Transverse colon (tissue), 4 donors: ENCODE results near the gene LNX2. TPM values are rescaled to one million over a fixed set of nuclear protein-coding genes. Genes with fewer than 3 reads are reported as not detected.
"Not testable (repeated sequence)": the region's sequence is repeated elsewhere in the genome, so short reads cannot be mapped to it uniquely, and the experiment has no call there.

Experiments used
- DNase-seq: peaks from one replicate; pipeline ENCODE4 v3.0.0-alpha.2; 2019
- H3K27ac ChIP-seq, 4 donors: fragments of 200-600 bp; sonication (generic); 2 replicates each; pipeline ENCODE4 v1.5.1; 2016 to 2018; ENCODE audit warnings: inconsistent platforms in 4 of 4
- H3K27me3 ChIP-seq: fragments of 200-600 bp; sonication (generic); 2 replicates; pipeline ENCODE4 v1.5.1; 2017; ENCODE audit warnings: inconsistent platforms
- H3K36me3 ChIP-seq, 4 donors: fragments of 200-600 bp; sonication (generic); 2 replicates each; pipeline ENCODE4 v1.5.1; 2017 to 2019; ENCODE audit warnings: inconsistent platforms in 4 of 4
- H3K4me1 ChIP-seq, 4 donors: fragments of 200-600 bp; sonication (generic); 2 replicates each; pipeline ENCODE4 v1.5.1; 2017 to 2020; ENCODE audit warnings: inconsistent platforms in 4 of 4
- H3K4me3 ChIP-seq, 4 donors: fragments of 200-600 bp; sonication (generic); 1 replicate in 1 of 4; 2 replicates in 3 of 4; pipeline versions ENCODE4 v1.5.1 to v1.6.1; 2017 to 2019; ENCODE audit warnings: inconsistent platforms in 4 of 4
- H3K9me3 ChIP-seq, 2 donors: fragments of 200-600 bp; sonication (generic); 2 replicates each; pipeline ENCODE4 v1.5.1; 2017 to 2019; ENCODE audit warnings: inconsistent platforms in 2 of 2
- CTCF ChIP-seq, 5 experiments: fragments of 200-600 bp in 3 of 5; fragments of 450-650 bp in 2 of 5; sonication (generic) in 3 of 5; IDR thresholded peaks; 1 replicate in 2 of 5; 2 replicates in 3 of 5; pipeline ENCODE4 v1.5.1; 2016 to 2017; ENCODE audit warnings: antibody characterized with exemption in 5 of 5, inconsistent platforms in 3 of 5, mild to moderate bottlenecking in 2 of 5, moderate library complexity in 1 of 5
- EP300 ChIP-seq: sonication (generic); formaldehyde crosslinking; IDR thresholded peaks from one replicate; pipeline ENCODE4 v1.6.1; 2017; ENCODE audit warnings: antibody characterized with exemption, low read depth
- POLR2A ChIP-seq: fragments of 450-650 bp; IDR thresholded peaks from one replicate; pipeline ENCODE4 v1.6.1; 2016; ENCODE audit warnings: antibody characterized with exemption, mild to moderate bottlenecking, moderate library complexity
- POLR2AphosphoS5 ChIP-seq, 3 donors: sonication (generic); formaldehyde crosslinking; IDR thresholded peaks; one replicate each; pipeline ENCODE4 v1.6.1; 2016; ENCODE audit warnings: antibody characterized with exemption in 3 of 3
- WGBS, 2 donors: methylation state at CpG; one replicate each; pipeline ENCODE4 v1.1.5; 2018; ENCODE audit warnings: low coverage in 1 of 2; 5-methylcytosine and 5-hydroxymethylcytosine counted together
- in situ Hi-C, 4 donors: fragments of 200-750 bp; cut with MboI; loops; one replicate each; pipeline versions ENCODE4 v1.15.0 to v1.15.1; 2017; ENCODE audit warnings: low sequenced_read_pairs in 3 of 4, low pct_ligation_motif_present in 1 of 4, low pct_unique_long_range_greater_than_20kb in 1 of 4
- intact Hi-C: fragments of 100-400 bp; cut with DNase I; formaldehyde crosslinking; loops from one replicate; pipeline ENCODE4 v1.15.1; 2023; ENCODE audit warnings: low total_unique reads
- total RNA-seq, 4 donors: library from RNA; depleted of rRNA; stranded (reverse); fragments of >200 nt; gene quantifications; one replicate each; pipeline ENCODE4 v1.1.0, GENCODE V29; 2016

LNX2 gene
- total RNA-seq, 4 donors from 2014 or later, result 1.8 to 29.6 (median 18.9) TPM

- in situ Hi-C loops (no loop called here), intact Hi-C loops (no loop called here)
- Histone ChIP-seq H3K36me3 (no peaks in the 10 kb centered on the region), H3K27me3 (no peaks in the 10 kb centered on the region), H3K4me1 (peaks cover 0 to 17% (median 0%) of the 10 kb centered on the region in 4 donors), H3K27ac (no peak overlapping the region), H3K4me3 (no peak overlapping the region), H3K9me3 (no peaks in the 10 kb centered on the region)
- WGBS, 2 donors, result 96 to 100% methylated on average over 3 to 4 of the region's 4 CpGs
- TF ChIP-seq POLR2AphosphoS5 (IDR thresholded peaks at IDR 0.05) (no peak), CTCF (IDR thresholded peaks at IDR 0.05) (no peak)
- no peak for DNase-seq
Observed at GRCh38 chr13:27631156-27631555, 10.8 kb upstream of the LNX2 start.

GRCh38 chr13:27628766-27629165, 8.4 kb upstream of the LNX2 start:
- H3K27ac ChIP-seq, H3K9me3 ChIP-seq, intact Hi-C loops, H3K27me3 ChIP-seq, H3K4me3 ChIP-seq, H3K36me3 ChIP-seq, DNase-seq, in situ Hi-C loops: not testable (repeated sequence)
- WGBS, 2 donors, result 92 to 100% methylated on average over 4 of the region's 4 CpGs
- peaks cover under 1 to 28% (median 7%) of the 10 kb centered on the region in 4 donors for H3K4me1 ChIP-seq

GRCh38 chr13:27628081-27628480, 7.8 kb upstream of the LNX2 start:
- Histone ChIP-seq H3K4me3 (no peak overlapping the region), H3K9me3 (no peaks in the 10 kb centered on the region), H3K36me3 (no peaks in the 10 kb centered on the region), H3K4me1 (peaks cover 6 to 32% (median 9%) of the 10 kb centered on the region in 4 donors), H3K27ac (no peak overlapping the region), H3K27me3 (no peaks in the 10 kb centered on the region)
- TF ChIP-seq CTCF (IDR thresholded peaks at IDR 0.05), result no peak
- TF ChIP-seq POLR2A, result no peak
- no peak for TF ChIP-seq EP300
- no peak for TF ChIP-seq POLR2AphosphoS5 (IDR thresholded peaks at IDR 0.05)
- no peak for DNase-seq
- intact Hi-C loops, result no loop called here
- whole genome bisulfite sequencing, 2 donors, result 85 to 87% methylated on average over 4 of the region's 4 CpGs
- in situ Hi-C loops, result no loop called here

- H3K4me3 ChIP-seq, result no peak overlapping the region
- H3K9me3 ChIP-seq, result no peaks in the 10 kb centered on the region
- H3K4me1 ChIP-seq, result peaks cover 8 to 39% (median 14%) of the 10 kb centered on the region in 4 donors
- no peaks in the 10 kb centered on the region for H3K36me3 ChIP-seq
- H3K27ac ChIP-seq, result no peak overlapping the region
- no peak for TF ChIP-seq EP300
- no peak for TF ChIP-seq POLR2A
- no peak for TF ChIP-seq POLR2AphosphoS5 (IDR thresholded peaks at IDR 0.05)
- H3K27me3 ChIP-seq, result no peaks in the 10 kb centered on the region
- WGBS, 2 donors, result 79 to 93% methylated on average over 3 of the region's 3 CpGs
- DNase-seq, result no peak
- in situ Hi-C loops, result no loop called here
- intact Hi-C loops, result no loop called here
Observed at GRCh38 chr13:27627380-27627779, 7.1 kb upstream of the LNX2 start.

GRCh38 chr13:27625839-27626238, 5.5 kb upstream of the LNX2 start:
- Histone ChIP-seq H3K4me3 (no peak overlapping the region), H3K36me3 (no peaks in the 10 kb centered on the region), H3K27ac (no peak overlapping the region), H3K27me3 (no peaks in the 10 kb centered on the region), H3K9me3 (no peaks in the 10 kb centered on the region), H3K4me1 (peaks cover 8 to 41% (median 18%) of the 10 kb centered on the region in 4 donors)
- 51 to 75% methylated on average over 2 of the region's 2 CpGs for WGBS, 2 donors
- no peak for DNase-seq
- in situ Hi-C loops, result no loop called here
- TF ChIP-seq POLR2A (no peak), CTCF (IDR thresholded peaks at IDR 0.05) (no peak), POLR2AphosphoS5 (IDR thresholded peaks at IDR 0.05) (no peak), EP300 (no peak)
- intact Hi-C loops, result no loop called here
